Ishikawa (cell line): Measurements from ENCODE around the gene SATB2.

Source experiments
- CREB1 ChIP-seq: IDR thresholded peaks from 2 replicates; pipeline ENCODE4 v1.6.1; 2012; ENCODE audit warnings: low read depth
- EP300 ChIP-seq: IDR thresholded peaks from 2 replicates; pipeline ENCODE4 v1.6.1; 2012; ENCODE audit warnings: borderline replicate concordance
- REST ChIP-seq: IDR thresholded peaks from 2 replicates; pipeline ENCODE4 v1.6.1; 2012; ENCODE audit warnings: low read depth, mild to moderate bottlenecking
- TAF1 ChIP-seq: IDR thresholded peaks from 2 replicates; pipeline ENCODE4 v1.6.1; 2012; ENCODE audit warnings: low read depth, mild to moderate bottlenecking
- YY1 ChIP-seq: IDR thresholded peaks from 2 replicates; pipeline ENCODE4 v1.6.1; 2012; ENCODE audit warnings: low read depth

GRCh38 chr2:199348871-199349270, 108.9 kb downstream of the SATB2 start:
- TF ChIP-seq REST (no peak), TAF1 (no peak), CREB1 (no peak), YY1 (no peak), EP300 (no peak)
